ENCODE data around the gene OTOP2.

The OTOP2 gene

DNA sequence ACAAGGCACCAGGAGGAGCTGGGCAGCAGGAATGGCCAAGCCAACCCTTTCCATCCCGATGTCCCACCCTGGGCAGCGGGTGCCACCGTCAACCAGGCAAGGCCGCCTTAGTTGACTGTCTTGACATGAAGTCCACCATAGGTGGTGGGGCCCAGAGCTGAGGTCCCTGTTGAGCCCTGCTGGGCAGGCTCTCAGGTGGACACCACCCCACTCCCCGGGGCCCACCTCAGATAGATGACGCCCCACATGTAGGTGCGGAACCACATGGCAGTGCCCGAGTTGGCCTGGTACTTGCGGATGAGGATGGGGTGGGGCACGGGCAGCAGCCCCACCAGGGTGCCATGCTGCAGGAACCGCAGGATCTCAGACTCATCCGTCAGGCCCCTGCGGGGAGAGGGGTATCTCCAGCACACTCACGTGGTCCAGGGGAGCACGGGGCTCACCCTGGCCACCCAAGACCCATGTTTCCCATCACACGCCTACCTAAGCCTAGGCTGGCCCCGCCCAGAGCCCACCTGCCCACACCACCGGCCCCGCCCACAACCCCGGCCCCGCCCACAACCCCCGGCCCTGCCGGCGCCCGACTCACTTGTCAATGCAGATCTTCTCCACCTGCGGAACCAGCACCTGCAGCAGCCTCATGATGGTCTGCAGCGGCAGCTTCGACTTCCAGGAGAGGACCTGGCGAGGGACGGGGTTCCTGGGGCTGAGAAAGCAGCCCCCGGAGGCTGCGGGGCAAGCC, 27.8 kb downstream of the OTOP2 start:
- no peak for TF ChIP-seq CTCF (IDR thresholded peaks at IDR 0.05; ENCODE audit: extremely low read depth, missing control alignments)
- DNase-seq (ENCODE audit: low spot score), result no peak

DNA sequence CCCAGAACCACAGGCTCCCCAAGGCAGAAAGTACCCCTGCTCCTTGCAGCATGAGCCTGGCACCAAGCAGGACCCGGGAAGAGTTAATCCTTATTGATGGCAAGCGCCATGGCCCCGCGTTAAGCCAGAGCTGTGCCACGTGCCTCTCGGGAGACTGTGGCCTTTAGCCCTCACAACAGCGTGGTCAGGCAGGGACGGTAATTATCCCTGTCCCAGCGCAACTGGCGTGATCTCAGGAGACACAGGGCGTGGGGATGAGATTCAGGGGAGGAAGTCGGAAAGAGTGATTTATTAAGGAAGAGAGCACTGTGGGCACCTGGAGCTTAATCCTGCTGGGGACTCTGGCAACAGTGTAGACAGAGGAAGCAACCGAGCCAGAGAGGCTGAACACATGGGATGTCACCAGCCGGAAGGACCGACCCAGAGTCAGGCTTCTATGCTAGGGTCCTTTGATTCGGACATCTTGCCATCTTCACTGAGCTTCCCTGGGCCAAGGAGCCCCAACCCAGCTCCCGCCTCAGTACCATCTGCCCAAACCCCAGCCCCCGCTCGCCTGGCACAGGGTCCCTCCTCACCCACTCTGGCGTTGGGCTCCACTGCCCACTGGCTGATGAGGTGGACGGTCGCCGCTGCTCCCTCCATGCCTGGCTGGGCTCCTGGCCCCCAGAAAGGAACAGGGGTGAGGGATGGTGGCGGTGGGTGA, 28.5 kb downstream of the OTOP2 start:
- no peak for TF ChIP-seq CTCF (IDR thresholded peaks at IDR 0.05; ENCODE audit: extremely low read depth, missing control alignments)
- DNase-seq (ENCODE audit: low spot score), result no peak

DNA sequence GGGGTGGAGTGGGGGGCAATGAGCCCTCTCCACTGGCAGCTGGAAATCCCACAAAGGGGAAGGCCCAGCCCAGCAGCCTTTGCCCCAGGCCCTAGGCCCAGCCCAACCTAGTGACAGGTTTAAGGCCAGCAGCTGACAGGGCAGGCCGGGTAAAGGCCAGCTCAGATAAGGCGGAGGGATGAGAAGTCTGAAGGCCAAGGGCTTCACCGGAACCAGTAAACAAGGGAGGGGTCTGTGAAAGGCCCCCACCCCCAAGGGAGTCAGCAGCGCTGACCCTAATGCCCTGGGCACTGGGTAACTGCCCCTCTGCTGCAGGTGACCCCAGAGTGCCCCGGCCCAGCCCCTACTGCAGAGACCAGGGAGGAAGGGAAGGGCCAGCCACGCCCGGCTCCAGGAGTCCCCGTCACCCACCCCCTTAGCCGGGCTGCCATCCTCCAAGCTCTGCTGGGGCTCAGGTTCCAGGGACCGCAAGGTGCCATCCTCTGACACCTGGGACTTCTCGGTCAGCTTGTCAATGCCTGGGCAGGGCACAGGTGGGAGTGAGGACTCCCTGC, 29.1 kb downstream of the OTOP2 start:
- TF ChIP-seq CTCF (IDR thresholded peaks at IDR 0.05; ENCODE audit: extremely low read depth, missing control alignments), result no peak
- no peak for DNase-seq (ENCODE audit: low spot score)

GRCh38 chr17:74954115-74954514, 30.0 kb downstream of the OTOP2 start:
- no peak for DNase-seq (ENCODE audit: low spot score)
- no peak for TF ChIP-seq CTCF (IDR thresholded peaks at IDR 0.05; ENCODE audit: extremely low read depth, missing control alignments)

GRCh38 chr17:74954665-74955421, 30.8 kb downstream of the OTOP2 start:
- TF ChIP-seq CTCF (IDR thresholded peaks at IDR 0.05; ENCODE audit: extremely low read depth, missing control alignments), result no peak
- no peak for DNase-seq (ENCODE audit: low spot score)

DNA sequence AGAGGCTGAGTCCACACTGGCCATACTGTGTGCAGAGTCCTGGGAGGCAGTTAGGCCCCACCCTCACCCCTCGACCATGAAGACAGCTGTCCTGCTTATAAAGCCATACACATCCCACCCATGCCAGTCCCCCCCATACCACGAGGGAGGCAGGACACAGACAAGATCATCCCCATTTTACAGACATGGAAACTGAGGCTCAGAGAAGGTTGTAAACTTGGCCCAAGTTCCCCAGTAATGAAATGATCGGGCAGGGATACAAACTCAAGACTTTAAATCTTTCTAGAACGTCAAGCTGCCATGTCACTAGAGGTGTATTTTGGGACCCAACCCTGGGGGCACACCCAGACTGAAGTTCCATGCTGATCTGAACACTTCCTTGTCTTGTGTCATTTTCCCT, 32.0 kb downstream of the OTOP2 start:
- no peak for TF ChIP-seq CTCF (IDR thresholded peaks at IDR 0.05; ENCODE audit: extremely low read depth, missing control alignments)
- DNase-seq (ENCODE audit: low spot score), result no peak
